Mesothelial cell of epicardium (in vitro differentiated cells): ENCODE data around the gene IQGAP2. TPM values are rescaled to one million over a fixed set of nuclear protein-coding genes. Genes with fewer than 3 reads are reported as not detected.
A peak's percentile ranks its signal among the peaks of the same experiment; 100 is the strongest.

Experiments
- DNase-seq, 2 experiments: peaks; one replicate each; pipeline ENCODE4 v3.0.0; 2021; ENCODE audit warnings: low spot score in 2 of 2; ENCODE audit not compliant: unreplicated experiment in 2 of 2
- H3K27ac Mint-ChIP-seq: 2 replicates; pipeline ENCODE4 v1.8.0; 2021; ENCODE audit warnings: mixed read lengths
- H3K27me3 Mint-ChIP-seq: 2 replicates; pipeline ENCODE4 v1.8.0; 2021; ENCODE audit warnings: low read depth, mixed read lengths
- H3K36me3 Mint-ChIP-seq: 2 replicates; pipeline ENCODE4 v1.8.0; 2021; ENCODE audit warnings: mixed read lengths
- H3K4me1 Mint-ChIP-seq: 2 replicates; pipeline ENCODE4 v1.8.0; 2021; ENCODE audit warnings: mixed read lengths
- H3K4me3 Mint-ChIP-seq: 2 replicates; pipeline ENCODE4 v1.8.0; 2021; ENCODE audit warnings: mild to moderate bottlenecking, moderate library complexity, mixed read lengths
- H3K9me3 Mint-ChIP-seq: 2 replicates; pipeline ENCODE4 v1.8.0; 2021; ENCODE audit warnings: mixed read lengths
- total RNA-seq: library from RNA; stranded (reverse); gene quantifications from 3 replicates; pipeline ENCODE4 v1.2.1, GENCODE V29; 2021
- TF ChIP-seq, protein P1 (sequence below): fragments of 200-600 bp; sonication (generic); IDR thresholded peaks from one replicate; pipeline ENCODE4 v1.5.0; 2021; ENCODE audit warnings: antibody characterized with exemption; ENCODE audit not compliant: unreplicated experiment

IQGAP2 gene
- total RNA-seq, 1 donor from 2014 or later = 13.9 TPM

GRCh38 chr5:76482984-76483383, 79.9 kb downstream of the IQGAP2 start:
- Mint-ChIP-seq H3K36me3 (no peaks in the 10 kb centered on the region), H3K27ac (no peak overlapping the region), H3K9me3 (no peaks in the 10 kb centered on the region), H3K27me3 (no peaks in the 10 kb centered on the region), H3K4me1 (peaks cover 15% of the 10 kb centered on the region), H3K4me3 (no peak overlapping the region)
- no peak for DNase-seq
- TF ChIP-seq, protein P1, sequence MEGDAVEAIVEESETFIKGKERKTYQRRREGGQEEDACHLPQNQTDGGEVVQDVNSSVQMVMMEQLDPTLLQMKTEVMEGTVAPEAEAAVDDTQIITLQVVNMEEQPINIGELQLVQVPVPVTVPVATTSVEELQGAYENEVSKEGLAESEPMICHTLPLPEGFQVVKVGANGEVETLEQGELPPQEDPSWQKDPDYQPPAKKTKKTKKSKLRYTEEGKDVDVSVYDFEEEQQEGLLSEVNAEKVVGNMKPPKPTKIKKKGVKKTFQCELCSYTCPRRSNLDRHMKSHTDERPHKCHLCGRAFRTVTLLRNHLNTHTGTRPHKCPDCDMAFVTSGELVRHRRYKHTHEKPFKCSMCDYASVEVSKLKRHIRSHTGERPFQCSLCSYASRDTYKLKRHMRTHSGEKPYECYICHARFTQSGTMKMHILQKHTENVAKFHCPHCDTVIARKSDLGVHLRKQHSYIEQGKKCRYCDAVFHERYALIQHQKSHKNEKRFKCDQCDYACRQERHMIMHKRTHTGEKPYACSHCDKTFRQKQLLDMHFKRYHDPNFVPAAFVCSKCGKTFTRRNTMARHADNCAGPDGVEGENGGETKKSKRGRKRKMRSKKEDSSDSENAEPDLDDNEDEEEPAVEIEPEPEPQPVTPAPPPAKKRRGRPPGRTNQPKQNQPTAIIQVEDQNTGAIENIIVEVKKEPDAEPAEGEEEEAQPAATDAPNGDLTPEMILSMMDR = no peak

GRCh38 chr5:76483433-76483832, 80.3 kb downstream of the IQGAP2 start:
- Mint-ChIP-seq H3K9me3 (no peaks in the 10 kb centered on the region), H3K27ac (no peak overlapping the region), H3K4me1 (peaks cover 15% of the 10 kb centered on the region), H3K4me3 (no peak overlapping the region), H3K27me3 (no peaks in the 10 kb centered on the region), H3K36me3 (no peaks in the 10 kb centered on the region)
- TF ChIP-seq, protein P1 = no peak
- DNase-seq = no peak

GRCh38 chr5:76483881-76484280, 80.8 kb downstream of the IQGAP2 start:
- peaks cover 15% of the 10 kb centered on the region for H3K4me1 Mint-ChIP-seq
- H3K9me3 Mint-ChIP-seq = no peaks in the 10 kb centered on the region
- TF ChIP-seq, protein P1 = no peak
- H3K36me3 Mint-ChIP-seq = no peaks in the 10 kb centered on the region
- peak overlapping the region; percentile 27 for H3K27ac Mint-ChIP-seq
- no peak overlapping the region for H3K4me3 Mint-ChIP-seq
- DNase-seq = no peak
- no peaks in the 10 kb centered on the region for H3K27me3 Mint-ChIP-seq

GRCh38 chr5:76485511-76485910, 82.4 kb downstream of the IQGAP2 start:
- Mint-ChIP-seq H3K4me3 (no peak overlapping the region), H3K9me3 (no peaks in the 10 kb centered on the region), H3K27ac (no peak overlapping the region), H3K4me1 (peaks cover 18% of the 10 kb centered on the region), H3K27me3 (no peaks in the 10 kb centered on the region), H3K36me3 (no peaks in the 10 kb centered on the region)
- DNase-seq = no peak
- TF ChIP-seq, protein P1 = no peak

DNA sequence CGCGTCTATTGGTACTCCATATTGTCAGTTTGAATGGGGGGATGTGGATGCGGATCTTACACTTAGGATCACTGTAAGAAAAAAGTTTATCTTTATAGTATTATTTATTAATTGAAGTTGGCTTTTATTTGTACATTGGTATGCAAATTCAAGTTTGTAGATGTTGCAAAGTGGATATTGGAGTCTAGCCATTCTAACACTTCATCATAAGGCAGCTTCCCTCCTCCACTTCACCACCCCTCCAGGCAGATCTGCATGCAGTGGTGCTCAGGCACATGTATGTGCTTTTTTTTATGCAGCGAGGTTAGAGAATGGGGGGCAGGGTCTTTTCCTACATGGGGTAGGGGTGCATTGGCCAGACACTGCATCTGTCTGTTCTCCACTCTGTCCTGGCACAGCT, 84.3 kb downstream of the IQGAP2 start:
- Mint-ChIP-seq H3K36me3 (no peaks in the 10 kb centered on the region), H3K4me3 (no peak overlapping the region), H3K4me1 (peaks cover 20% of the 10 kb centered on the region), H3K27me3 (no peaks in the 10 kb centered on the region), H3K9me3 (no peaks in the 10 kb centered on the region), H3K27ac (no peak overlapping the region)
- TF ChIP-seq, protein P1 = no peak
- DNase-seq = no peak

GRCh38 chr5:76487821-76488220, 84.7 kb downstream of the IQGAP2 start:
- H3K4me1 Mint-ChIP-seq = peaks cover 20% of the 10 kb centered on the region
- H3K4me3 Mint-ChIP-seq = no peak overlapping the region

More at GRCh38 chr5:76487821-76488220, 84.7 kb downstream of the IQGAP2 start:
- Mint-ChIP-seq H3K27me3 (no peaks in the 10 kb centered on the region), H3K9me3 (no peaks in the 10 kb centered on the region), H3K36me3 (no peaks in the 10 kb centered on the region), H3K27ac (no peak overlapping the region)
- no peak for DNase-seq
- TF ChIP-seq, protein P1 = no peak
